IPS-18c (cell line): Measurements from ENCODE around the gene TRERF1.
"Not testable (repeated sequence)": the region's sequence is repeated elsewhere in the genome, so short reads cannot be mapped to it uniquely, and the experiment has no call there.

Source experiments
- H3K4me3 ChIP-seq: 2 replicates; pipeline ENCODE4 v1.7.0; 2013; ENCODE audit warnings: low read depth, mild to moderate bottlenecking, low read length, moderate library complexity; ENCODE audit not compliant: insufficient read depth
- H3K9me3 ChIP-seq: one replicate; pipeline ENCODE4 v1.6.1; 2013; ENCODE audit warnings: mild to moderate bottlenecking, low read length, moderate library complexity; ENCODE audit not compliant: control insufficient read depth, insufficient read depth

The TRERF1 gene

DNA sequence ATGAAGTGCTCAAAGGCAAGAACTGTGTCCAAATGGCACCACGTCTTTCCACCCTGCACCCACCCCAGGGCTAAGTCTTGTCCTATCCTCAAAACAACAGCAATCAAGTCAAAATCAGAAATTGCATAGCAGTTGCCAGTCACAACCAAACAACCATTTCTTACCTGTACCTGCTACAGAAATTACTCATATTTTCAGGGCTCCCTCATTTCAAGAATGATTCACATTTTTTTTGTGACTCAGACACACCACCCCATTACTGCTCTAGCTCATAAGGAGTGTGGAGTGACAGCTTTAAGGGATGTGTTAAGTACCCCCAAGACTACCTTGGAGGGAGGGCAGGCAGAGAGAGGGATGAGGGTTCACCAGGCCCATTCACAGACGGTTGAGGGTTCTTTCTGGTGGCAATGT is 111.7 kb downstream of the TRERF1 start:
- H3K9me3 ChIP-seq: no peaks in the 10 kb centered on the region
- no peak overlapping the region for H3K4me3 ChIP-seq

DNA sequence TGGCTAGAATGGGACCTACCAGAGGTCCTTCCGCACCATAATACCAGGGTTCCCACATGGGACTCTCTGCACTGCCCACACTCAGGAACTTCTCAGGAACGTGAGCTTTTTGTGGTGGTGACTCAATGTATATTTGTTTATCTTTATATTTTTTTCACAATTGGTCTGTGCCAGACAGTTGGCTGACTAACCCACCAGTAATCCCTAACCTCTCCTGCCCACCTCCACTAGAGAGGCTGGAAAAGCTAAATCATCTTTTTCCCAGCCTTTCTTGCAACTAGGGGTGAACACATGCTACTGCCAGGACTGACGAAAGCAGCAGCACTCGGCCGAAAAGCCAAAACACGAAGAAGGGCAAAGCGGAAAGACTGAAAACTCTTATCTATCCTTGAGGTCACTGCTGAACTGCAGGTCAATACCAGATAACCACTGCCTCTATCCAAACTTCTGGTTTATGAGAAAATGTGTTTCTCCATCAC is 112.9 kb downstream of the TRERF1 start:
- H3K9me3 ChIP-seq: no peaks in the 10 kb centered on the region
- no peak overlapping the region for H3K4me3 ChIP-seq

DNA sequence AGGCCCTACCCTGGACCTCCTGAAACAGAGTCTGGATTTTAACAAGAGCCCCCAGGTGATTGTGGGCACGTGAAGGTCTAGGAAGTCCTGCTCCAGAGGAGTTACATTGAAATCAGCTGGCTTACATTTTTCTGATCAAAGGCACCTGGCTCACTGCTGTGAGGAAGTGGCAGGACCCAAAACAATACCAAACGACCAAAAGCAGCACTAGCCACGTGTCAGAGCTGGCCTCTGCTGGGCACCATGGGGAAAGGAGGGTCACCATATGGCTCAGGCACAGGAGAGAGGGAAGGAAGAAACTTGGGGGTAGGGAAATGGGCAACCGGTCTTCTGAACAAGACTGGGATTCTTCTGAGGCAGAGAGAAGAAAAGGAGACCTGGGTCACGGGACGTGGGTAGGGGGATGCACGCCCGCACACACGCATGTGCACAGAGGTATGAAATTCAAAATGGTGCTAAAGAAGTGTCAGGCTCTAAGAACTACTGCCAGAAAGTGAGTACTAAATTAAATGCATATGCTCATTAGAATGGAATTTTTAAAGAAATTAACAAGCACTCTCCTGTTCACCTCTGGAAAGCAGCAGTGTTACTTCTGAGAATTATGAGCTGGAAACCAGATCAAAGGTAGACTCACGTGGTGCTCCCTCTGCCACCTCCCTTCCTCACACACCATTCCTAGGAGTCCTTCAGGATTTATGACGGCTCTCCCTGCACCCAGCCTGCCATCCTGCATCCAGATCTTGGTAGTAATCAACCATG is 113.6 kb downstream of the TRERF1 start:
- H3K9me3 ChIP-seq: no peaks in the 10 kb centered on the region
- no peak overlapping the region for H3K4me3 ChIP-seq

DNA sequence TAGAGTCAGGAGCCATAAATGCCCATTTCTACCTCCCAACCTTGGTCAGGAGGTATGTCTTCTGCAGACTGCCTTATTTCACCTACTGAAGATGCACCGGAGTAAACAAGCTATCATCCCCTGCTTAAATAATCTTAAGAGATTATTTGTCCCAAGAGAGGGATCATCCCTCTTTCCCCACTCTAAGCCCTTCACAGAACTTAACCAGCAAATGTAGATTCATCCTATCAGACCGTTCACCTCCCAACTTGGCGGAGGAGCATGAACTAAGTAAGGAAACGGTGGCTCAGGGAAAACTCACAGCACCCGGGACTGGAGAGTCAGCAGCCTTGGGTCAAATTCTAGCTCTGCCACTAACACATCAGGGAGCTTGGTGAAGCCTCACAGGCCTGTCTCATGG is 115.3 kb downstream of the TRERF1 start:
- Histone ChIP-seq H3K9me3 (no peaks in the 10 kb centered on the region), H3K4me3 (no peak overlapping the region)

DNA sequence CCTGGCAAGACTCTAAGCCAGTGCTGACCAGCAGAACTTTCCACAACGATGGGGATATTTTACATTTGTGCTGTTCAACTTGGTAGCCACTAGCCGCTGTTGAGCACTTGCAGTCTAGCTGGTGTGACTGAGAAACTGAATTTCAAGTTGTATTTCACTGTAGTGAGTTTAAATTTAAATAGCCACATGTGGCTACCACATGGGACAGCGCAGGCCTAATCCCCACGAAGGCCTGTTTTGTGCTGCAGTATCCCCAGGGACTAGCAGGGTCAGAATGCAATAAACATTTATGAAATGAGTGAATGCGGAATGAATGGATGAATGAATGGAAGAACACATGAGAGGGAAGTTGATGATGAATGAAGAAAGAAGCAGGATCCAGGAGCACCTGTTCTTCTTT is 115.8 kb downstream of the TRERF1 start:
- Histone ChIP-seq H3K9me3 (no peaks in the 10 kb centered on the region), H3K4me3 (no peak overlapping the region)

GRCh38 chr6:42334870-42335269 is 116.9 kb downstream of the TRERF1 start:
- no peak overlapping the region for H3K4me3 ChIP-seq

DNA sequence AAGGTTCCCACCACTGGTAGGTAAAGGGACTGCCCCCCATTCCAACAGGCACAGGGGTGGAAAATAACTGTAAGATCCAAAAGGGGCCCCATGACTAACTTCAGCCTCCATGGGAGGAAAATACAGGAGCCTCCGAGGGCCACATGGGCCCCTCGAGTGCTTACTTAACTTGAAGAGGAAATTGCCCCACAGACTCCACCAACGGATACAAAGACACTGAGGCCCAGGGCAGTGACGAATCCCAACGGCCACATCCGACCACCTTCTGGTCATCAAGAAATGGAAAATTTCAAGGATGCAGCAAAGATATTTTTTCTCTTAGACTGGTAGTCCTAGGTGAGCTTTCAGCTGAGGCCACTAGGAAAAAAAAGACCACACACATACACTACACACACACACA is 118.1 kb downstream of the TRERF1 start:
- H3K4me3 ChIP-seq: no peak overlapping the region
- H3K9me3 ChIP-seq: no peaks in the 10 kb centered on the region

More at GRCh38 chr6:42334870-42335269, 116.9 kb downstream of the TRERF1 start:
- H3K9me3 ChIP-seq: no peaks in the 10 kb centered on the region

DNA sequence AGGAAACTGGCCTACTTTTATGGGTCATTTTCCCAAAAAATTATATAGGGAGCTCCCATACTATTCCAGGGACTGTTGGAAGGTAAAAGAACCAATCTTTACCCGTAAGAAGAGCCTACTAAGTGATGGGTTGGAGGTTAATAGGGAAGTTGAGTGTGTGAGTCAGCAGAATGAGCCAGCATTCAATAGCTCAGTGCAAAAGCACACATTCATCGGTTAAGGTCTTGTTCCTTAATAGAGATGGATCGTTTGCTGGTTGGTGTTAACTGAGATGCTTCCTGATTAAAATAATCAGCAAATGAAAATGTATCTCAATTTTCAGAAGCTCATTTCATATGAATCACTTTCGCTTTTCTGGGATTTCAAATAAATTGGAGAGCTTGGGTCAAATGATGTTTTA is 118.8 kb downstream of the TRERF1 start:
- Histone ChIP-seq H3K4me3 (no peak overlapping the region), H3K9me3 (no peaks in the 10 kb centered on the region)

- Histone ChIP-seq H3K4me3 (no peak overlapping the region), H3K9me3 (no peaks in the 10 kb centered on the region)
Measured at GRCh38 chr6:42331019-42331418, 120.7 kb downstream of the TRERF1 start.

GRCh38 chr6:42326248-42326647 is 125.5 kb downstream of the TRERF1 start:
- H3K9me3 ChIP-seq: no peaks in the 10 kb centered on the region
- H3K4me3 ChIP-seq: no peak overlapping the region

DNA sequence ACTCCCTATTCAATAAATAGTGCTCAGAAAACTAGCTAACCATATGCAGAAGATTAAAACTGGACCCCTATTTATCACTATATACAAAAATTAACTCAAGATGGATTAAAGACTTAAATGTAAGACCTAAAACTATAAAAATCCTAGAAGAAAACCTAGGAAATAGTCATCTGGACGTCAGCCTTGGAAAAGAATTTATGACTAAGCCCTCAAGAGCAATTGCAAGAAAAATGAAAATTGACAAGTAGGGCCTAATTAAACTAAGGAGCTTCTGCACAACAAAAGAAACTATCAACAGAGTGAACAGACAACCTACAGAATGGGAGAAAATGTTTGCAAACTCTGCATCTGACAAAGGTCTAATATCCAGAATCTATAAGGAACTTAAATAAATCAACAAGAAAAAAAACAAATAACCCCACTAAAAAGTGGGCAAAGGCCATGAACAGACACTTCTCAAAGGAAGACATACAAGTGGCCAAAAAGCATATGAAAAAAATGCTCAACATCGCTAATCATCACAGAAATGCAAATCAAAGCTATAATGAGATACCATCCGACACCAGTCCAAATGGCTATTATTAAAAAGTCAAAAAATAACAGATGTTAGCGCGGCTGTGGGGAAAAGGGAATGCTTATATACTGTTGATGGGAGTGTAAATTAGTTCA is 126.9 kb downstream of the TRERF1 start:
- H3K9me3 ChIP-seq, H3K4me3 ChIP-seq: not testable (repeated sequence)

- H3K4me3 ChIP-seq: no peak overlapping the region
- H3K9me3 ChIP-seq: peaks cover 2% of the 10 kb centered on the region
Measured at GRCh38 chr6:42322676-42323075, 129.1 kb downstream of the TRERF1 start.

DNA sequence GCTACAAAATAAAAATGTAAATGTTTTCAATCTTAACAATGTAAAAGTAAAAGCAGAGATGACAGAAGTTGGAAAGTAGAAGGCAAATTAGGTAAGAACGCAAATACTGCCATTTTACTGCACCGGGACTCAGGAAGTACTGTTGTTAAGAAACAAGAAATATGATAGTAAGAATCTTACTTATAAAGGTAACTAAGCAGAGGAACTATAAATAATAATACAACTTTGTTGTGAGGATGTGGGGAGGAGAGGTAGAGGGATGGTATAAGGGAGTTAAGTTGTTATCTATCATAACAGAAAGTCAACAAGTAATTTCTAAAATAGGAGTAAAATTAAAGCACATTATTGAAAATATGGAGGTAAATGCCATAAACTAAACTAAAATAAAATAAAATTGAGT is 129.8 kb downstream of the TRERF1 start:
- H3K9me3 ChIP-seq: peaks cover 2% of the 10 kb centered on the region
- no peak overlapping the region for H3K4me3 ChIP-seq

GRCh38 chr6:42320762-42321161 is 131.0 kb downstream of the TRERF1 start:
- H3K9me3 ChIP-seq: peaks cover 2% of the 10 kb centered on the region
- no peak overlapping the region for H3K4me3 ChIP-seq

- Histone ChIP-seq H3K9me3 (peaks cover 2% of the 10 kb centered on the region), H3K4me3 (no peak overlapping the region)
Measured at GRCh38 chr6:42318480-42318879, 133.2 kb downstream of the TRERF1 start.

- no peak overlapping the region for H3K4me3 ChIP-seq
- peaks cover 2% of the 10 kb centered on the region for H3K9me3 ChIP-seq
Measured at GRCh38 chr6:42316981-42317380, 134.7 kb downstream of the TRERF1 start.

DNA sequence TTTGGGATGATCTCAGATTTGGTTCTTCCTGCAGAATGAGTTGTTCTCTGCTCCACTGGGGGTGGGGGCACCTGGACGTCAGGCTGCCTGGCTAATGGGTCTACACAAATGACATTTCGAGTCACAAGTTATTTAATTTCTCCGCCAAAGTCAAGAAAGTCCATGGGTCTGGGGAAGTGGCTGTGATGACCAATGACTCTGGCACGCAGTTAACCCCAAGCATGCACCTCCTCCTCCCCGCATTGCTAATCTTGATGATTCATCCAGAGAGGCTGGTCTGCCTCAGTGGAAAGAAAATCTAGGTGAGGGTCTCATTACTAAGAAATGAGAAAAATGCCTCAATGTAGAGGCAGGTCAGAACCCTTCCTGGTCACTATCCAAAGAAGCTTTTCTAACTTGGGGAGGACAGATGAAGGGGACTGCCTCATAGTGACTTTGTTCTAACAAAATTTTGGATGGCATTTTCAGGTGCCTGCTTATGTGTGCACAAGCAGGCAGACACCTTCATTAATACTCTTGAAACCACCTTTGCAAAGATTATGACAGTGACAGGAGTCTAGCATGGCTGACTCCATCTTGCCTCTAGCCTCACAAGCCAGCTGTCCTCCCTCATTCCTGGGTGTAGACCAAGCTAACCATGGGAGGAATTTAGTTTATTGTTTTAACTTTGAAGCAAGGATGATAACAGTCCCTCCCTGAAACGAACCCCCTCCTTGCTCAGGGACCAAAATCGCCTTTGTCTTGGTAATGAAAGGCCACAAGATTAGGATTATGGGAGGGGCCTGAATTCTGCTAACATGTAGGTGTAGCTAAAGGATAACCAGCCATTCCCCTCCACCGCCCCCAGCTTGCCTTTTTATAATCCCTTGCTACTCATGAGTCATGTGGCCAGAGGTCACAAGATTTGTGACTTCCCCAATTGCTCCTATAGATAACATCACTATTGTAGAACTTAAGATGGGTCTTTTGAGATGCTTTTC is 135.4 kb downstream of the TRERF1 start:
- Histone ChIP-seq H3K9me3 (peaks cover 2% of the 10 kb centered on the region), H3K4me3 (no peak overlapping the region)
